ENCODE data around the gene KCNQ1. TPM values are rescaled to one million over a fixed set of nuclear protein-coding genes. Genes with fewer than 3 reads are reported as not detected.

The KCNQ1 gene
- total RNA-seq, 1 experiment from 2014 or later, result 1.0 TPM

DNA sequence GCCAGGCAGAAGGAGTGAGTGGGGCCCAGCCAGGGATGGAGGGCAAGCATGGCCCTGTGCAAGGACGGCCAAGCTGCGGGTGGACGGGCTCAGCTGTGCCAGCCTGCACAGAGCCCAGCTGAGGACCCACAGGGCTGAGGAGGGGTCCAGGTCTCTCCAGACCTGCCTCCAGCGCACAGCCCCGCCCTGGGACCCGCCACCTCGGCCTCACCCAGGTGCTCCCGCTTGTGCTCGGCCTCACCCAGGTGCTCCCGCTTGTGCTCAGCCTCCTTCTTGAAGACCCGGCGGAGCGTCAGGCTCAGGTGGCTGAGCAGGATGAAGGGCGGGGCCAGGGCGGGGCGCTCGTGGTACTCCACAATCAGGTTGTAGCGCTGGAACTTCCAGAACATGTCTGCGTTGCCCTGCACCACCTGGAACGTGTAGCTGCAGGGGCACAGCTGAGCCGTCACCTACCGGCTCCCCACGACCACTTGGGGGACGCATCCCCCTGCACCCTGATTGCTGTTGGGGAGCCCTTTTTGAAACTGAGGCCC is 37.9 kb upstream of the KCNQ1 start:
- H3K4me1 ChIP-seq, result peaks cover under 1% of the 10 kb centered on the region; the same call in 1 of the 2 replicates
- H3K36me3 Mint-ChIP-seq (ENCODE audit: insufficient read depth, unreplicated experiment), result peaks cover 25% of the 10 kb centered on the region
- TF ChIP-seq, protein P1, sequence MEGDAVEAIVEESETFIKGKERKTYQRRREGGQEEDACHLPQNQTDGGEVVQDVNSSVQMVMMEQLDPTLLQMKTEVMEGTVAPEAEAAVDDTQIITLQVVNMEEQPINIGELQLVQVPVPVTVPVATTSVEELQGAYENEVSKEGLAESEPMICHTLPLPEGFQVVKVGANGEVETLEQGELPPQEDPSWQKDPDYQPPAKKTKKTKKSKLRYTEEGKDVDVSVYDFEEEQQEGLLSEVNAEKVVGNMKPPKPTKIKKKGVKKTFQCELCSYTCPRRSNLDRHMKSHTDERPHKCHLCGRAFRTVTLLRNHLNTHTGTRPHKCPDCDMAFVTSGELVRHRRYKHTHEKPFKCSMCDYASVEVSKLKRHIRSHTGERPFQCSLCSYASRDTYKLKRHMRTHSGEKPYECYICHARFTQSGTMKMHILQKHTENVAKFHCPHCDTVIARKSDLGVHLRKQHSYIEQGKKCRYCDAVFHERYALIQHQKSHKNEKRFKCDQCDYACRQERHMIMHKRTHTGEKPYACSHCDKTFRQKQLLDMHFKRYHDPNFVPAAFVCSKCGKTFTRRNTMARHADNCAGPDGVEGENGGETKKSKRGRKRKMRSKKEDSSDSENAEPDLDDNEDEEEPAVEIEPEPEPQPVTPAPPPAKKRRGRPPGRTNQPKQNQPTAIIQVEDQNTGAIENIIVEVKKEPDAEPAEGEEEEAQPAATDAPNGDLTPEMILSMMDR (IDR thresholded peaks at IDR 0.05; ENCODE audit: insufficient read depth in 1 of 2, low read depth in 1 of 2, low read length in 1 of 2, severe bottlenecking in 1 of 2, unreplicated experiment in 1 of 2), result no peak
- H3K9me3 Mint-ChIP-seq (ENCODE audit: unreplicated experiment), result no peaks in the 10 kb centered on the region
- no peak for DNase-seq
- ChIA-PET POLR2A (no interaction called here), CTCF (no interaction called here)
- no peak overlapping the region for H3K4me3 ChIP-seq (ENCODE audit: low read depth, low read length)
- no peak overlapping the region for H3K4me3 Mint-ChIP-seq (ENCODE audit: unreplicated experiment)
- no peaks in the 10 kb centered on the region for H3K9me3 ChIP-seq
- H3K36me3 ChIP-seq (ENCODE audit: control insufficient read depth, insufficient read depth, low read length), result no peaks in the 10 kb centered on the region
- H3K27me3 ChIP-seq (replicated peaks; ENCODE audit: control insufficient read depth, insufficient read depth, low read length), result no peaks in the 10 kb centered on the region
- no peak overlapping the region for H3K27ac Mint-ChIP-seq (ENCODE audit: unreplicated experiment)
- no peaks in the 10 kb centered on the region for H3K4me1 Mint-ChIP-seq (ENCODE audit: low read depth, unreplicated experiment)
- intact Hi-C loops (cut with micrococcal nuclease; ENCODE audit: unreplicated experiment), result no loop called here
- H3K27me3 Mint-ChIP-seq (ENCODE audit: insufficient read depth, unreplicated experiment), result no peaks in the 10 kb centered on the region
- BruUV-seq (replicated peaks), result no TSS peak

DNA sequence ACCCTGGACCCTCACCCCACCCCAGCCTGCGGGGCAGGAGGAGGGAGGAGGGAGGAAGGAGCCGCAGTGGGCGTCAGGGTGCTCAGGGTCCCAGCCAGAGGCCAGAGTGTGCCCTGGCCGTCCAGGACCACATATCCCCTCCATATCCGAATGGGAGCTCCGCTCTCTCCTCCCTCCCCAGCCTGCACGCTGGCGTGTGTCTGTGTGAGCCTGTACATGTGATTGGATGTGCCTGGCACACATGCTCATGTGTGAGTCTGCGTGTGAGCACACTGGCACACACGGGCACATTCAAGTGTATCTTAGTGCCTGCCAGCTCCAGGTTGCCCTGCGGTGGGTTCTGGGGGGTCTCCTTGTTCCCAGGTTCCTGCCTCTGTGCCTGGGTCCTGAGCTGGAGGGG is 36.1 kb upstream of the KCNQ1 start:
- TF ChIP-seq, protein P1 (IDR thresholded peaks at IDR 0.05; ENCODE audit: insufficient read depth in 1 of 2, low read depth in 1 of 2, low read length in 1 of 2, severe bottlenecking in 1 of 2, unreplicated experiment in 1 of 2), result no peak
- intact Hi-C loops (cut with micrococcal nuclease; ENCODE audit: unreplicated experiment), result no loop called here
- H3K27ac Mint-ChIP-seq (ENCODE audit: unreplicated experiment), result no peak overlapping the region
- H3K9me3 Mint-ChIP-seq (ENCODE audit: unreplicated experiment), result no peaks in the 10 kb centered on the region
- BruUV-seq (replicated peaks), result no TSS peak
- H3K36me3 Mint-ChIP-seq (ENCODE audit: insufficient read depth, unreplicated experiment), result peaks cover 14% of the 10 kb centered on the region
- H3K36me3 ChIP-seq (ENCODE audit: control insufficient read depth, insufficient read depth, low read length), result no peaks in the 10 kb centered on the region
- no peaks in the 10 kb centered on the region for H3K27me3 Mint-ChIP-seq (ENCODE audit: insufficient read depth, unreplicated experiment)
- ChIA-PET POLR2A (no interaction called here), CTCF (interaction anchor here (1.0 to 1.4 kb wide), 3 partner anchors 8 to 105 kb away, joined by 4 to 7 read pairs (median 6); partner anchors contain the start of gene TSSC4)
- no peaks in the 10 kb centered on the region for H3K9me3 ChIP-seq
- DNase-seq, result no peak
- H3K4me3 Mint-ChIP-seq (ENCODE audit: unreplicated experiment), result no peak overlapping the region
- no peaks in the 10 kb centered on the region for H3K4me1 Mint-ChIP-seq (ENCODE audit: low read depth, unreplicated experiment)
- no peak overlapping the region for H3K4me3 ChIP-seq (ENCODE audit: low read depth, low read length)
- H3K4me1 ChIP-seq, result no peaks in the 10 kb centered on the region
- H3K27me3 ChIP-seq (replicated peaks; ENCODE audit: control insufficient read depth, insufficient read depth, low read length), result no peaks in the 10 kb centered on the region

DNA sequence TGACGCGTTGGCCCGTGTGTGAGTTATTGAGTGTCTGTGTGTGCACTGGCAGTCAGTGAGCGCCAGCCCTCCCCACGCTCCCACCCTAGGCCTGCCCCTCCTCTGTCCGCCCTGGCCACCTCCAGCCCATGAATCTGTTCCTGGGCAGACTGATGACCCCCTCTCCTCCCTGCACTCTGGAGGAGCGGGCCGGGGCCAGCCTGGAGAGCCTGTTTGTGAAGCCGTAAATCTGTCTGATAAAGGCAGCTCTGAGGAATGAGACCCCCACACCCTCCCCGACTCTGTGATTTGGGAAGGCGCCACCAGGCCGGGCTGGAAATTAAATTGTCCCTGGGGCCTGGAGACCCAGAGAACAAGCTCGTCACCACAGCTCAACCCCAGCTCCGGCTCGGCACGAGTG is 35.7 kb upstream of the KCNQ1 start:
- H3K36me3 ChIP-seq (ENCODE audit: control insufficient read depth, insufficient read depth, low read length), result no peaks in the 10 kb centered on the region
- POLR2A ChIA-PET, result no interaction called here
- H3K9me3 ChIP-seq, result no peaks in the 10 kb centered on the region
- TF ChIP-seq, protein P1 (IDR thresholded peaks at IDR 0.05; ENCODE audit: insufficient read depth in 1 of 2, low read depth in 1 of 2, low read length in 1 of 2, severe bottlenecking in 1 of 2, unreplicated experiment in 1 of 2), result no peak
- H3K27ac Mint-ChIP-seq (ENCODE audit: unreplicated experiment), result no peak overlapping the region
- intact Hi-C loops (cut with micrococcal nuclease; ENCODE audit: unreplicated experiment), result no loop called here
- no peak overlapping the region for H3K4me3 Mint-ChIP-seq (ENCODE audit: unreplicated experiment)
- BruUV-seq (replicated peaks), result no TSS peak
- no peak overlapping the region for H3K4me3 ChIP-seq (ENCODE audit: low read depth, low read length)
- no peaks in the 10 kb centered on the region for H3K4me1 ChIP-seq
- H3K9me3 Mint-ChIP-seq (ENCODE audit: unreplicated experiment), result no peaks in the 10 kb centered on the region
- no peak for DNase-seq
- H3K27me3 ChIP-seq (replicated peaks; ENCODE audit: control insufficient read depth, insufficient read depth, low read length), result no peaks in the 10 kb centered on the region
- no peaks in the 10 kb centered on the region for H3K27me3 Mint-ChIP-seq (ENCODE audit: insufficient read depth, unreplicated experiment)
- H3K4me1 Mint-ChIP-seq (ENCODE audit: low read depth, unreplicated experiment), result no peaks in the 10 kb centered on the region
- CTCF ChIA-PET, result interaction anchor here (1.0 to 1.4 kb wide), 3 partner anchors 9 to 12 kb away, joined by 3 to 7 read pairs (median 6); partner anchors contain the start of gene TSSC4
- H3K36me3 Mint-ChIP-seq (ENCODE audit: insufficient read depth, unreplicated experiment), result peaks cover 14% of the 10 kb centered on the region

Measured in Caco-2 (cell line).